Neuronal stem cell (in vitro differentiated cells): ENCODE data around the gene FAM8A1.

ENCODE experiments used
- DNase-seq: peaks from one replicate; pipeline ENCODE4 v3.0.0-alpha.2; 2013; ENCODE audit warnings: low spot score
- H2AFZ ChIP-seq: one replicate; pipeline ENCODE4 v1.6.1; 2013; ENCODE audit warnings: mild to moderate bottlenecking, low read length, inconsistent platforms
- H2AK5ac ChIP-seq: 2 replicates; pipeline ENCODE4 v1.6.1; 2013; ENCODE audit warnings: low read depth, mild to moderate bottlenecking, inconsistent platforms, low read length, moderate library complexity, mixed read lengths
- H2BK120ac ChIP-seq: 2 replicates; pipeline ENCODE4 v1.6.1; 2013; ENCODE audit warnings: low read depth, mild to moderate bottlenecking, inconsistent platforms, low read length, moderate library complexity, mixed read lengths
- H2BK12ac ChIP-seq: one replicate; pipeline ENCODE4 v1.6.1; 2013; ENCODE audit warnings: low read length, inconsistent platforms
- H2BK15ac ChIP-seq: 2 replicates; pipeline ENCODE4 v1.6.1; 2013; ENCODE audit warnings: mild to moderate bottlenecking, low read length, inconsistent platforms, mixed read lengths
- H2BK5ac ChIP-seq: one replicate; pipeline ENCODE4 v1.6.1; 2013; ENCODE audit warnings: inconsistent platforms, mild to moderate bottlenecking, low read length, moderate library complexity
- H3K14ac ChIP-seq: one replicate; pipeline ENCODE4 v1.6.1; 2013; ENCODE audit warnings: low read length, inconsistent platforms
- H3K18ac ChIP-seq: 2 replicates; pipeline ENCODE4 v1.6.1; 2013; ENCODE audit warnings: low read length, inconsistent platforms
- H3K23ac ChIP-seq: 2 replicates; pipeline ENCODE4 v1.6.1; 2013; ENCODE audit warnings: low read depth, mild to moderate bottlenecking, mixed read lengths, low read length, inconsistent platforms; ENCODE audit not compliant: poor library complexity
- H3K27ac ChIP-seq: replicated peaks from 3 replicates; pipeline ENCODE4 v1.5.1; 2013; ENCODE audit warnings: low read length, inconsistent platforms
- H3K27me3 ChIP-seq, 3 experiments: 2 replicates each; pipeline ENCODE4 v1.6.1; 2013; ENCODE audit warnings: low read length in 3 of 3, mild to moderate bottlenecking in 2 of 3, inconsistent platforms in 1 of 3, low read depth in 1 of 3, mixed read lengths in 1 of 3, moderate library complexity in 1 of 3; ENCODE audit not compliant: control insufficient read depth in 3 of 3, insufficient read depth in 3 of 3
- H3K36me3 ChIP-seq, 2 donors: replicated peaks in 1 of 2; 2 replicates each; pipeline ENCODE4 v1.6.1; 2013; ENCODE audit warnings: low read length in 2 of 2; ENCODE audit not compliant: control insufficient read depth in 2 of 2, insufficient read depth in 2 of 2
- H3K4ac ChIP-seq: 2 replicates; pipeline ENCODE4 v1.6.1; 2013; ENCODE audit warnings: inconsistent platforms, mild to moderate bottlenecking, low read length, moderate library complexity
- H3K4me1 ChIP-seq, 2 donors: 1 replicate in 1 of 2; 2 replicates in 1 of 2; pipeline ENCODE4 v1.6.1; 2013; ENCODE audit warnings: low read length in 2 of 2, low read depth in 1 of 2; ENCODE audit not compliant: control insufficient read depth in 2 of 2, insufficient read depth in 1 of 2
- H3K4me2 ChIP-seq: one replicate; pipeline ENCODE4 v1.6.1; 2013; ENCODE audit warnings: mild to moderate bottlenecking, low read length, inconsistent platforms; ENCODE audit not compliant: insufficient read depth, poor library complexity, severe bottlenecking
- H3K4me3 ChIP-seq, 2 donors: 2 replicates each; pipeline ENCODE4 v1.5.1; 2013; ENCODE audit warnings: low read length in 2 of 2, mild to moderate bottlenecking in 2 of 2, inconsistent platforms in 1 of 2, moderate library complexity in 1 of 2
- H3K79me1 ChIP-seq: one replicate; pipeline ENCODE4 v1.6.1; 2013; ENCODE audit warnings: low read depth, mild to moderate bottlenecking, inconsistent platforms, low read length, moderate library complexity
- H3K9ac ChIP-seq: one replicate; pipeline ENCODE4 v1.6.1; 2013; ENCODE audit warnings: mild to moderate bottlenecking, low read depth, low read length, inconsistent platforms; ENCODE audit not compliant: poor library complexity
- H3K9me3 ChIP-seq, 2 donors: replicated peaks in 1 of 2; 2 replicates each; pipeline versions ENCODE3 to v1.6.1; 2013; ENCODE audit warnings: low read length in 2 of 2, mild to moderate bottlenecking in 2 of 2, inconsistent platforms in 1 of 2, low read depth in 1 of 2, mixed read lengths in 1 of 2, moderate library complexity in 1 of 2; ENCODE audit not compliant: control insufficient read depth in 2 of 2, insufficient read depth in 1 of 2
- H4K8ac ChIP-seq: one replicate; pipeline ENCODE4 v1.6.1; 2013; ENCODE audit warnings: low read depth, mild to moderate bottlenecking, inconsistent platforms, low read length, moderate library complexity
- H4K91ac ChIP-seq: one replicate; pipeline ENCODE4 v1.6.1; 2013; ENCODE audit warnings: low read length, low read depth, mild to moderate bottlenecking, inconsistent platforms; ENCODE audit not compliant: poor library complexity
- WGBS, 2 donors: extraction: QIAGEN DNeasy Blood & Tissue Kit; methylation state at CpG; one replicate each; pipeline ENCODE4 v1.1.7; 2013; ENCODE audit warnings: missing lambda C conversion rate in 2 of 2, mixed read lengths in 1 of 2; ENCODE audit not compliant: insufficient read length in 2 of 2, insufficient replicate concordance in 1 of 2; ENCODE audit errors: extremely low coverage in 2 of 2; 5-methylcytosine and 5-hydroxymethylcytosine counted together

The FAM8A1 gene

DNA sequence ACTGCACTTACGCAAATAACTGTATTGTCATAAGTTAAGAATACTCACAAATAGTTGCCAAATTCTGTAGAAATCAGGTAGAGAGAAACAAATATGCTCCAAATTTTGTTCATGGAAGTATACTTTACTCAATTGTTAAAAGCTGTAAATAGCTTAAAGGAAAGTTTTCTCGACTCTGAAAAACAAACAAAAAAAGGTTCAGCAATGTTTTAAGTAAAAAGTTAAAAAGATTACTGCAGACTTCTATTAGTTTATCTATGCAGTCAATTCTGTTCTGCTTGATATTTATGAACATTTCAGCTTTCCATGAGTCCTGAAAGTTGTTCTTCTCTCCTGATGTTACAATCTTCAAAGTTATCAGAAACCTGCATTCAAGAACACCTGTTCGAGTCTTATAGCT is 37.5 kb upstream of the FAM8A1 start:
- H2BK120ac ChIP-seq: no peak overlapping the region
- H3K27ac ChIP-seq: no peak overlapping the region
- no peak overlapping the region for H3K4ac ChIP-seq
- no peak overlapping the region for H3K18ac ChIP-seq
- DNase-seq: no peak
- no peak overlapping the region for H2AFZ ChIP-seq
- no peak overlapping the region for H4K8ac ChIP-seq
- no peak overlapping the region for H3K9ac ChIP-seq
- WGBS, 2 donors: no CpG with 5 or more reads among the region's 3 CpGs
- H2AK5ac ChIP-seq: no peak overlapping the region
- no peaks in the 10 kb centered on the region for H3K4me1 ChIP-seq
- no peak overlapping the region for H3K4me2 ChIP-seq
- H3K79me1 ChIP-seq: no peaks in the 10 kb centered on the region
- H3K27me3 ChIP-seq: no peaks in the 10 kb centered on the region
- peaks cover 3 to 4% of the 10 kb centered on the region in 2 donors for H3K9me3 ChIP-seq
- no peak overlapping the region for H3K14ac ChIP-seq
- no peak overlapping the region for H3K4me3 ChIP-seq
- no peak overlapping the region for H3K23ac ChIP-seq
- H3K36me3 ChIP-seq: no peaks in the 10 kb centered on the region
- no peak overlapping the region for H2BK12ac ChIP-seq
- no peak overlapping the region for H2BK15ac ChIP-seq
- no peak overlapping the region for H4K91ac ChIP-seq
- H2BK5ac ChIP-seq: no peak overlapping the region

DNA sequence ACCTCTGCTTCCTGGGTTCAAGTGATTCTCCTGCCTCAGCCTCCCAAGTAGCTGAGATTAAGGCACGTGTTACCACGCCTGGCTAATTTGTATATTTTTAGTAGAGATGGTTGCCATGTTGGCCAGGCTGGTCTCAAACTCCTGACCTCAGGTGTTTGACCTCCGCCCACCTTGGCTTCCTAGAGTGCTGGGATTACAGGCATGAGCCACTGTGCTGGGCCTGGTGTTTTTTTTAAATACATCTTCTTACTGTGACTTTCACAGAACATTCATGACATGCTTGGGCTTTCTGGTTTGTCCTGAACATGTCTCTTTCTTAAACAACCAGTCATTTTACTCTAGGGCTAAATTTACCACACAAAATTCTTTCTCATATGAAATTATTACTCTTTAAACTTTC is 34.7 kb upstream of the FAM8A1 start:
- Histone ChIP-seq H2AFZ (no peak overlapping the region), H3K18ac (no peak overlapping the region), H3K9ac (no peak overlapping the region), H3K36me3 (no peaks in the 10 kb centered on the region), H3K27ac (no peak overlapping the region), H2BK120ac (no peak overlapping the region), H3K4me2 (no peak overlapping the region), H4K8ac (no peak overlapping the region), H3K79me1 (no peaks in the 10 kb centered on the region), H2BK15ac (no peak overlapping the region), H3K4ac (no peak overlapping the region), H2BK5ac (no peak overlapping the region), H3K23ac (no peak overlapping the region), H3K9me3 (peaks cover 3 to 4% of the 10 kb centered on the region in 2 donors), H3K14ac (no peak overlapping the region), H3K27me3 (no peaks in the 10 kb centered on the region), H3K4me3 (no peak overlapping the region), H4K91ac (no peak overlapping the region), H3K4me1 (no peaks in the 10 kb centered on the region), H2AK5ac (no peak overlapping the region), H2BK12ac (no peak overlapping the region)
- WGBS, 2 donors: no CpG with 5 or more reads among the region's 3 CpGs
- DNase-seq: no peak

DNA sequence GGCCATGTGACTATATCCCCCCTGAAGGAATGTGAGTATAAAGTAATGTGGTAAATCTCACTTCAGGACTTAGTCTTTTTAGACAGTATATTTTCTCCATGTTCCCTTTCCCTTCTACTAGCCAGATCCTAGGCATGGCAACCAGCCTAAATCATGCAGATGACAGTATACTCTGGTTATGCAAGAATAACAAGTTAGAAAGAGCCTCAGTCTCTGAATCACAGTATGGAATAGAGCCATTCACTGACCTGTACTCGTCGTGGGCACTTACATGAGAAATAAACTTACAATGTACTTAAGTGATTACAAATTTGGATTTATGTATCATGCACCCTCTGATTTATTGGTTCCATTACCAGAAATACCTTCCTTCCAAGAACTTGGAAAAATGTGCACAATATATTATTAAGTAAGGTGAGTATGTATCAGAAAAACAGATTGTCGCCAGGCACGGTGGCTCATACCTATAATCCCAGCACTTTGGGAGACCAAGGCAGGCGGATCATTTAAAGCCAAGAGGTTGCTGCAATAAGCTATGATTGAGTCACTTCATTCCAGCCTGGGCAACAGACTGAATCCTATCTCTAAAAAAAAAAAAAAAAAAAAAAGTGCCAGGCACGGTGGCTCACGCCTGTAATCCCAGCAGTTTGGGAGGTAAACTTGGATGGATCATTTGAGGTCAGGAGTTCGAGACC is 25.1 kb upstream of the FAM8A1 start:
- H3K36me3 ChIP-seq: no peaks in the 10 kb centered on the region
- peaks cover 3% of the 10 kb centered on the region for H3K79me1 ChIP-seq
- H3K9ac ChIP-seq: no peak overlapping the region
- no peaks in the 10 kb centered on the region for H3K4me1 ChIP-seq
- H3K4ac ChIP-seq: no peak overlapping the region
- H3K27ac ChIP-seq: no peak overlapping the region
- no peak overlapping the region for H3K14ac ChIP-seq
- no peak overlapping the region for H3K4me3 ChIP-seq
- no peak overlapping the region for H2BK120ac ChIP-seq
- H2BK15ac ChIP-seq: no peak overlapping the region
- no peak for DNase-seq
- H3K18ac ChIP-seq: no peak overlapping the region
- H2BK12ac ChIP-seq: no peak overlapping the region
- no peak overlapping the region for H2AK5ac ChIP-seq
- no peak overlapping the region for H3K4me2 ChIP-seq
- H4K91ac ChIP-seq: no peak overlapping the region
- no peak overlapping the region for H4K8ac ChIP-seq
- WGBS, 2 donors: no CpG with 5 or more reads among the region's 8 CpGs
- no peak overlapping the region for H3K23ac ChIP-seq
- no peak overlapping the region for H2BK5ac ChIP-seq
- peaks cover 4 to 7% of the 10 kb centered on the region in 2 donors for H3K9me3 ChIP-seq
- H3K27me3 ChIP-seq: no peaks in the 10 kb centered on the region
- no peak overlapping the region for H2AFZ ChIP-seq

DNA sequence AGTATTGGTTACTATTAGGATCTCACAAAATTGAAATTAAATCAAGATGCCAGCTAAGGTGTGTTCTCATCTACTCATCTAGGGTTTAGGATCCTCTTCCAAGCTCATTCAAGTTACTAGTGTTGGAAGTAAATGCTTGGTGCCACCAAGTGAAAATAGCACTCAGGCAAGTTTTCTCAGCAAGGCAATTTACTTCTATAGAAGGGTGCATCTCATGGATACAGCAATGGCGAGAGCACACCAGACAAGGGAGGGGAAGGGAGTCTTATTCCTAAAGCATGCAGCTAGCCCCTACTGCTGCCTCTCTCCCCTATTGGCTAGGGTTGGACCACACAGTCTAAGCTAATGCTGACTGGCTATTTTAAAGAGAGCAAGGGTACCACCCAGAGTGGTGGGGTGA is 23.0 kb upstream of the FAM8A1 start:
- H3K27me3 ChIP-seq: no peaks in the 10 kb centered on the region
- peaks cover 3% of the 10 kb centered on the region for H3K79me1 ChIP-seq
- DNase-seq: no peak
- H3K4me2 ChIP-seq: no peak overlapping the region
- H2AK5ac ChIP-seq: no peak overlapping the region
- H4K91ac ChIP-seq: no peak overlapping the region
- H3K36me3 ChIP-seq: no peaks in the 10 kb centered on the region
- WGBS, 2 donors: no CpG with 5 or more reads among the region's 1 CpG
- no peak overlapping the region for H3K9ac ChIP-seq
- H3K27ac ChIP-seq: no peak overlapping the region
- no peak overlapping the region for H2BK120ac ChIP-seq
- H3K4me1 ChIP-seq: no peaks in the 10 kb centered on the region
- H2BK15ac ChIP-seq: no peak overlapping the region
- no peak overlapping the region for H2BK5ac ChIP-seq
- no peak overlapping the region for H3K23ac ChIP-seq
- no peak overlapping the region for H3K4ac ChIP-seq
- no peak overlapping the region for H3K14ac ChIP-seq
- no peak overlapping the region for H3K4me3 ChIP-seq
- H3K9me3 ChIP-seq: peaks cover 4 to 7% of the 10 kb centered on the region in 2 donors
- H4K8ac ChIP-seq: no peak overlapping the region
- no peak overlapping the region for H2BK12ac ChIP-seq
- H2AFZ ChIP-seq: no peak overlapping the region
- no peak overlapping the region for H3K18ac ChIP-seq
